OCI-LY1 (cell line): Measurements from ENCODE around the gene SNX27.

Experiments used
- H2AFZ ChIP-seq: fragments of 200-600 bp; sonication (generic), shearing (Covaris generic); 2 replicates; pipeline ENCODE4 v1.6.0; 2014; ENCODE audit warnings: antibody characterized with exemption, mild to moderate bottlenecking, low read length
- H3F3A ChIP-seq: fragments of 200-600 bp; sonication (generic), shearing (Covaris generic); 2 replicates; pipeline ENCODE4 v1.6.0; 2014; ENCODE audit warnings: mild to moderate bottlenecking, antibody characterized with exemption, low read length, moderate library complexity; ENCODE audit not compliant: insufficient read depth
- H3K27ac ChIP-seq: fragments of 200-600 bp; sonication (generic); 2 replicates; pipeline ENCODE4 v1.5.1; 2014; ENCODE audit warnings: low read length, mixed run types, mild to moderate bottlenecking, low read depth; ENCODE audit not compliant: poor library complexity, severe bottlenecking
- H3K27me3 ChIP-seq: fragments of 200-600 bp; sonication (generic); 2 replicates; pipeline ENCODE4 v1.6.0; 2014; ENCODE audit warnings: antibody characterized with exemption, mild to moderate bottlenecking, low read length, moderate library complexity; ENCODE audit not compliant: insufficient read depth
- H3K36me3 ChIP-seq: fragments of 200-600 bp; sonication (generic); 2 replicates; pipeline ENCODE4 v1.6.1; 2014; ENCODE audit warnings: mild to moderate bottlenecking, antibody characterized with exemption, low read length, moderate library complexity, mixed read lengths; ENCODE audit not compliant: insufficient read depth
- H3K4me1 ChIP-seq: fragments of 200-600 bp; sonication (generic); 2 replicates; pipeline ENCODE4 v1.5.1; 2014; ENCODE audit warnings: mild to moderate bottlenecking, low read length, moderate library complexity; ENCODE audit not compliant: insufficient read depth, severe bottlenecking
- H3K4me2 ChIP-seq: fragments of 200-600 bp; sonication (generic), shearing (Covaris generic); 2 replicates; pipeline ENCODE4 v1.6.1; 2014; ENCODE audit warnings: low read length
- H3K4me3 ChIP-seq: fragments of 200-600 bp; sonication (generic); 2 replicates; pipeline ENCODE4 v1.5.1; 2014; ENCODE audit warnings: low read length, low read depth, mild to moderate bottlenecking, mixed read lengths; ENCODE audit not compliant: poor library complexity, severe bottlenecking
- H3K79me2 ChIP-seq: fragments of 200-600 bp; shearing (Covaris generic); 2 replicates; pipeline ENCODE4 v1.6.1; 2016; ENCODE audit warnings: mixed run types, low read length, mixed read lengths; ENCODE audit not compliant: insufficient read depth
- H3K9ac ChIP-seq: fragments of 200-600 bp; sonication (generic), shearing (Covaris generic); 2 replicates; pipeline ENCODE4 v1.6.1; 2014; ENCODE audit warnings: mild to moderate bottlenecking, low read length, mixed read lengths
- H3K9me2 ChIP-seq: fragments of 200-600 bp; sonication (generic), shearing (Covaris generic); 2 replicates; pipeline ENCODE4 v1.6.1; 2014; ENCODE audit warnings: low read depth, mild to moderate bottlenecking, low read length, mixed read lengths
- H3K9me3 ChIP-seq: fragments of 200-600 bp; shearing (Covaris generic); 2 replicates; pipeline ENCODE4 v1.6.1; 2014; ENCODE audit warnings: low read length, mixed read lengths
- H4K20me1 ChIP-seq: fragments of 200-600 bp; sonication (generic), shearing (Covaris generic); 2 replicates; pipeline ENCODE4 v1.6.0; 2016; ENCODE audit warnings: mild to moderate bottlenecking, low read length; ENCODE audit not compliant: insufficient read depth
- EZH2 ChIP-seq: fragments of 200-600 bp; sonication (generic), shearing (Covaris generic); IDR thresholded peaks from 2 replicates; pipeline ENCODE4 v1.8.0; 2017; ENCODE audit warnings: borderline replicate concordance, mixed run types, mild to moderate bottlenecking, antibody characterized with exemption, low read length, moderate library complexity, mixed read lengths
- TF ChIP-seq, protein P1 (sequence below): fragments of 200-600 bp; sonication (generic), shearing (Covaris generic); IDR thresholded peaks from 2 replicates; pipeline ENCODE4 v1.5.1; 2017; ENCODE audit warnings: mild to moderate bottlenecking, antibody characterized with exemption, low read length, moderate library complexity, mixed read lengths

Gene SNX27

GRCh38 chr1:151723726-151724370 lies 112.0 kb downstream of the SNX27 start:
- H3K27ac ChIP-seq = no peak overlapping the region
- TF ChIP-seq, protein P1, sequence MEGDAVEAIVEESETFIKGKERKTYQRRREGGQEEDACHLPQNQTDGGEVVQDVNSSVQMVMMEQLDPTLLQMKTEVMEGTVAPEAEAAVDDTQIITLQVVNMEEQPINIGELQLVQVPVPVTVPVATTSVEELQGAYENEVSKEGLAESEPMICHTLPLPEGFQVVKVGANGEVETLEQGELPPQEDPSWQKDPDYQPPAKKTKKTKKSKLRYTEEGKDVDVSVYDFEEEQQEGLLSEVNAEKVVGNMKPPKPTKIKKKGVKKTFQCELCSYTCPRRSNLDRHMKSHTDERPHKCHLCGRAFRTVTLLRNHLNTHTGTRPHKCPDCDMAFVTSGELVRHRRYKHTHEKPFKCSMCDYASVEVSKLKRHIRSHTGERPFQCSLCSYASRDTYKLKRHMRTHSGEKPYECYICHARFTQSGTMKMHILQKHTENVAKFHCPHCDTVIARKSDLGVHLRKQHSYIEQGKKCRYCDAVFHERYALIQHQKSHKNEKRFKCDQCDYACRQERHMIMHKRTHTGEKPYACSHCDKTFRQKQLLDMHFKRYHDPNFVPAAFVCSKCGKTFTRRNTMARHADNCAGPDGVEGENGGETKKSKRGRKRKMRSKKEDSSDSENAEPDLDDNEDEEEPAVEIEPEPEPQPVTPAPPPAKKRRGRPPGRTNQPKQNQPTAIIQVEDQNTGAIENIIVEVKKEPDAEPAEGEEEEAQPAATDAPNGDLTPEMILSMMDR = no peak
- TF ChIP-seq EZH2 = no peak
- no peaks in the 10 kb centered on the region for H3K36me3 ChIP-seq

GRCh38 chr1:151728151-151729054 lies 116.6 kb downstream of the SNX27 start:
- Histone ChIP-seq H3K9ac (no peak overlapping the region), H2AFZ (no peak overlapping the region), H3K79me2 (no peaks in the 10 kb centered on the region), H3K4me2 (no peak overlapping the region), H3F3A (no peaks in the 10 kb centered on the region), H3K27me3 (0 out of 2 replicates have a peak, but pooled peaks cover 3% of the 10 kb centered on the region), H3K36me3 (no peaks in the 10 kb centered on the region), H4K20me1 (no peaks in the 10 kb centered on the region), H3K27ac (no peak overlapping the region), H3K9me2 (no peaks in the 10 kb centered on the region), H3K4me1 (no peaks in the 10 kb centered on the region), H3K9me3 (no peaks in the 10 kb centered on the region), H3K4me3 (no peak overlapping the region)
- TF ChIP-seq EZH2 = no peak
- TF ChIP-seq, protein P1 = no peak

More at GRCh38 chr1:151723726-151724370, 112.0 kb downstream of the SNX27 start:
- H3K4me2 ChIP-seq = no peak overlapping the region
- H3F3A ChIP-seq = no peaks in the 10 kb centered on the region
- H3K9ac ChIP-seq = no peak overlapping the region
- H4K20me1 ChIP-seq = no peaks in the 10 kb centered on the region
- H3K27me3 ChIP-seq = no peaks in the 10 kb centered on the region; the same call in 1 of the 2 replicates
- peaks cover 5% of the 10 kb centered on the region for H3K4me1 ChIP-seq
- no peaks in the 10 kb centered on the region for H3K79me2 ChIP-seq
- H3K4me3 ChIP-seq = no peak overlapping the region
- H2AFZ ChIP-seq = no peak overlapping the region
- no peaks in the 10 kb centered on the region for H3K9me3 ChIP-seq
- no peaks in the 10 kb centered on the region for H3K9me2 ChIP-seq

DNA sequence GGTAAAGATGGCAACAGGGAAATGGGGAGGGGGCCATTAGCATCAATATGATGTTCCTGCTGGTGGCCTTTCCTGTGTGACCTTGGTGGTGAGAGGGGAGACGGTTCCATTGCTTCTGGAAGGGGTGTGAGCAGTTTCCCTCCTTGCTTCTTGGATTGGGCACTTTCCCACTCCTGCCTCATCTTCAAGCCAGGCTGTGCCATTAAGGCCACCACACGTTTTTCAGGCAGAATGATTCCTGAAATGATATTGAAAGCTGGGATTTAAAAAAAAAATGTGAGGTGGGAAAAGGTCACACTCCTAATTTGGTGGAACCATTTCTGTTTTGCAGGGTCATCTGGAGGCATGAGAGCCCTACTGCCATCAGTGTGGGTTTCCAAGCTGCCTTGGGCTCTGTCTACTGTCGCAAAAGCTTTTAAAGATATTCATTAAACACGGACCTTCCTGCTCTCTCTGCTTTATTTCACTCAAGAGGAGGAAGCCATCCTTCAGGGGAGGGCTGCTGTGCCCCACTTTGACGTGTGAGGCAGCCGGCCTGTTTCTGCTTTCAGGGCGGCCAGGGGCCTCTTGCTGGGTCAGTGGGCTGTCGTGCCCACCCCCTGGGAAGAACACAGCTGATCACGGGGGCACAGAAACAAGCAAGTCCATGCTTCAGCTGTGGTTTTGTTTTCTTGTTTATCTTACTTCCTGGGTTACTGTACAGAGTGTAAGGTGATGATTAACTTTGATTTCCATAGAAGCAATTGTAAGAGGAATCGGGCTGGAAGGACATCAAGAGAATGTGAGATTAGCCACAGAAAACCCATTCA lies 117.5 kb downstream of the SNX27 start:
- no peaks in the 10 kb centered on the region for H3F3A ChIP-seq
- H3K4me3 ChIP-seq = no peak overlapping the region
- no peaks in the 10 kb centered on the region for H3K79me2 ChIP-seq
- TF ChIP-seq, protein P1 = no peak
- no peak for TF ChIP-seq EZH2
- no peak overlapping the region for H3K27ac ChIP-seq
- H3K9me3 ChIP-seq = no peaks in the 10 kb centered on the region
- no peaks in the 10 kb centered on the region for H3K4me1 ChIP-seq
- no peaks in the 10 kb centered on the region for H3K9me2 ChIP-seq
- H3K27me3 ChIP-seq = 0 out of 2 replicates have a peak, but pooled peaks cover 3% of the 10 kb centered on the region
- no peaks in the 10 kb centered on the region for H4K20me1 ChIP-seq
- H3K9ac ChIP-seq = no peak overlapping the region
- no peaks in the 10 kb centered on the region for H3K36me3 ChIP-seq
- no peak overlapping the region for H2AFZ ChIP-seq
- H3K4me2 ChIP-seq = no peak overlapping the region
